Left lung (tissue), 10 donors: ENCODE results near the gene PRKG1. TPM values are rescaled to one million over a fixed set of nuclear protein-coding genes. Genes with fewer than 3 reads are reported as not detected.

Source experiments
- ATAC-seq: fragments of 200-7000 bp; cut with Tn5 transposase; one replicate; pipeline ENCODE4 v1.9.1; 2020; ENCODE audit warnings: moderate library complexity
- DNase-seq, 4 donors: peaks; one replicate each; pipeline ENCODE4 v3.0.0-alpha.2; 2013 to 2020
- H3K27ac ChIP-seq, 2 donors: fragments of 200-600 bp; sonication (generic) in 1 of 2; one replicate each; pipeline versions ENCODE4 v1.5.0 to v1.8.0; 2020 to 2021
- H3K27me3 ChIP-seq, 2 donors: fragments of 200-600 bp; sonication (generic) in 1 of 2; one replicate each; pipeline versions ENCODE4 v1.5.0 to v1.8.0; 2020 to 2021
- H3K36me3 ChIP-seq, 2 donors: fragments of 200-600 bp; sonication (generic) in 1 of 2; one replicate each; pipeline versions ENCODE4 v1.5.0 to v1.8.0; 2020 to 2021
- H3K4me1 ChIP-seq, 2 donors: fragments of 200-600 bp; one replicate each; pipeline ENCODE4 v1.8.0; 2021
- H3K4me3 ChIP-seq, 2 donors: fragments of 200-600 bp; sonication (generic) in 1 of 2; one replicate each; pipeline versions ENCODE4 v1.5.0 to v1.8.0; 2020 to 2021; ENCODE audit warnings: mild to moderate bottlenecking in 1 of 2
- H3K9me3 ChIP-seq, 2 donors: fragments of 200-600 bp; sonication (generic) in 1 of 2; one replicate each; pipeline versions ENCODE4 v1.5.0 to v1.8.0; 2020 to 2021
- CTCF ChIP-seq, 2 donors: fragments of 200-600 bp; sonication (generic) in 1 of 2; IDR thresholded peaks; one replicate each; pipeline versions ENCODE4 v1.5.0 to v1.8.0; 2021; ENCODE audit warnings: antibody characterized with exemption in 2 of 2
- intact Hi-C, 2 donors: fragments of 100-400 bp; cut with DNase I; formaldehyde crosslinking; loops; one replicate each; pipeline versions ENCODE4 v1.11.2 to v1.14.2; 2022
- polyA plus RNA-seq, 6 donors: library from polyadenylated mRNA; unstranded; fragments of 120-200 nt; gene quantifications; one replicate each; pipeline ENCODE4 v1.2.1, GENCODE V29; 2013; ENCODE audit not compliant: insufficient read length in 6 of 6
- total RNA-seq, 2 donors: library from RNA; stranded (reverse); fragmentation: NEBNext Ultra II Directional; extraction: Animal tissue kit (Norgen Biotek cat#: 25700); gene quantifications; one replicate each; pipeline ENCODE4 v1.2.1, GENCODE V29; 2021
- donor health status: DM: no; HTN: yes; CAD: no.
- donor health status: DM: no; HTN: no; CAD: no.

The PRKG1 gene
- total and polyA plus RNA-seq, 8 donors, result 15.6 to 29.0 (median 17.8) TPM

GRCh38 chr10:52004342-52004949 is 930.2 kb downstream of the PRKG1 start:
- H3K27ac ChIP-seq, result no peak overlapping the region
- H3K27me3 ChIP-seq, result no peaks in the 10 kb centered on the region
- peak; percentile 27 to 29 for TF ChIP-seq CTCF (IDR thresholded peaks at IDR 0.05)
- peaks cover 0 to 4% of the 10 kb centered on the region in 2 donors for H3K9me3 ChIP-seq
- no peaks in the 10 kb centered on the region for H3K36me3 ChIP-seq
- intact Hi-C loops, result no loop called here
- no peaks in the 10 kb centered on the region for H3K4me1 ChIP-seq
- ATAC-seq (peak; percentile 63), DNase-seq (peak in 1 of 4 donors; percentile 40)
- H3K4me3 ChIP-seq, result no peak overlapping the region

DNA sequence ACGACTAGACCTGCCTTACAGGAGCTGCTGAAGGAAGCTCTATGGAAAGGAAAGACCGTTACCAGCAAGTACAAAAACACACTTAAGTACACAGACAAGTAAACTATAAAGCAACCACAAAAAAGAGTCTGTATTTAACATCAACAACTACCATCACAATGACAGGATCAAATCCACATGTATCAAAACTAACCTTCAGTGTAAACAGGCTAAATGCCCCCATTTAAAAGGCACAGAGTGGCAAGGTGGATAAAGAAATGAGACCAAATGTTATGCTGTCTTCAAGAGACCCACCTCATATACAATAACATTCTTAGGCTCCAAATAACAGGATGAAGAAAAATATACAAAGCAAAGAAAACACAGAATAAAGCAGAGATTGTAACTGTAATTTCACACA is 932.8 kb downstream of the PRKG1 start:
- no peaks in the 10 kb centered on the region for H3K4me1 ChIP-seq
- H3K27ac ChIP-seq, result no peak overlapping the region
- peaks cover 0 to 4% of the 10 kb centered on the region in 2 donors for H3K9me3 ChIP-seq
- DNase-seq (no peak), ATAC-seq (no peak)
- H3K36me3 ChIP-seq, result no peaks in the 10 kb centered on the region
- no peak overlapping the region for H3K4me3 ChIP-seq
- H3K27me3 ChIP-seq, result no peaks in the 10 kb centered on the region
- TF ChIP-seq CTCF (IDR thresholded peaks at IDR 0.05), result no peak
- intact Hi-C loops, result no loop called here

GRCh38 chr10:52011118-52011517 is 936.8 kb downstream of the PRKG1 start:
- no peak for ATAC-seq
- peaks cover 0 to 16% of the 10 kb centered on the region in 2 donors for H3K9me3 ChIP-seq
- H3K36me3 ChIP-seq, result no peaks in the 10 kb centered on the region
- no peak for DNase-seq
- no peaks in the 10 kb centered on the region for H3K27me3 ChIP-seq
- H3K4me1 ChIP-seq, result no peaks in the 10 kb centered on the region
- no peak overlapping the region for H3K4me3 ChIP-seq
- intact Hi-C loops, result no loop called here
- H3K27ac ChIP-seq, result no peak overlapping the region
- no peak for TF ChIP-seq CTCF (IDR thresholded peaks at IDR 0.05)

DNA sequence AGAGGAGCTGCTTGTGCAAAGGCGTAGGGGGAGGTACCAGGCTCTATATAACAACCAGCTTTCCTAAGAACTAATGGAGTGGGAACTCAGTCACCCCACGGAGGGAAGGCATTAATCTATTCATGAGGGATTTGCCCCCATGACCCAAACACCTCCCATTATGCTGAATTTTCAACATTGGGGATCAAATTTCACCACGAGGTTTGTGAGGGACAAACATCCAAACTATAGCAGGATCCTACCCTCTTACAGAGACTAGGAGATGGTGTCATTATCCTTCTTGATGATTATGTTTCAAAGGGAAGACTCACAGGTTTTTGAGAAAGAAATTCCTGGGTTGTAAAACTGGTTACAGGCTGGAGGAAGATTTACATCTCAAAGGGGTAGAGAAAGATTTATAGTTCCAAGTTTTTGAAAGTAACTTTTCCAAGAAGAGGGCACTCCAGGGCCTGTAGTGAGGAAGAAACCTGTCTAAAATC is 944.8 kb downstream of the PRKG1 start:
- H3K36me3 ChIP-seq, result no peaks in the 10 kb centered on the region
- TF ChIP-seq CTCF (IDR thresholded peaks at IDR 0.05), result no peak

GRCh38 chr10:52019656-52020055 is 945.4 kb downstream of the PRKG1 start:
- no peaks in the 10 kb centered on the region for H3K4me1 ChIP-seq
- H3K27ac ChIP-seq, result no peak overlapping the region
- H3K36me3 ChIP-seq, result no peaks in the 10 kb centered on the region
- TF ChIP-seq CTCF (IDR thresholded peaks at IDR 0.05), result no peak
- H3K4me3 ChIP-seq, result no peak overlapping the region
- peaks cover 0 to 7% of the 10 kb centered on the region in 2 donors for H3K9me3 ChIP-seq
- DNase-seq, result no peak
- ATAC-seq, result no peak
- no peaks in the 10 kb centered on the region for H3K27me3 ChIP-seq
- intact Hi-C loops, result no loop called here

More for the DNA sequence above, 944.8 kb downstream of the PRKG1 start:
- ATAC-seq (no peak), DNase-seq (no peak)
- no peaks in the 10 kb centered on the region for H3K4me1 ChIP-seq
- H3K27ac ChIP-seq, result no peak overlapping the region
- no peaks in the 10 kb centered on the region for H3K27me3 ChIP-seq
- H3K4me3 ChIP-seq, result no peak overlapping the region
- intact Hi-C loops, result no loop called here
- peaks cover 0 to 9% of the 10 kb centered on the region in 2 donors for H3K9me3 ChIP-seq
